Osteoblast (primary cell): ENCODE results near the gene CFAP221. TPM values are rescaled to one million over a fixed set of nuclear protein-coding genes. Genes with fewer than 3 reads are reported as not detected.

ENCODE experiments used
- DNase-seq: peaks from one replicate; pipeline ENCODE4 v3.0.0; 2011; ENCODE audit warnings: low spot score, mixed read lengths; ENCODE audit not compliant: insufficient read length; ENCODE audit errors: missing footprints
- H2AFZ ChIP-seq: 2 replicates; pipeline ENCODE4 v1.6.0; 2011; ENCODE audit warnings: mild to moderate bottlenecking, low read length
- H3K27ac ChIP-seq: 2 replicates; pipeline ENCODE4 v1.5.1; 2011; ENCODE audit warnings: mild to moderate bottlenecking, low read depth, low read length, moderate library complexity
- H3K27me3 ChIP-seq: 2 replicates; pipeline ENCODE4 v1.6.0; 2012; ENCODE audit warnings: mild to moderate bottlenecking, control low read depth, inconsistent platforms, low read length, moderate library complexity; ENCODE audit not compliant: insufficient read depth
- H3K36me3 ChIP-seq: 2 replicates; pipeline ENCODE4 v1.5.1; 2011; ENCODE audit warnings: mild to moderate bottlenecking, low read length, control low read depth, moderate library complexity; ENCODE audit not compliant: insufficient read depth
- H3K4me1 ChIP-seq: 2 replicates; pipeline ENCODE4 v1.5.1; 2011; ENCODE audit warnings: mild to moderate bottlenecking, low read length, control low read depth, moderate library complexity; ENCODE audit not compliant: insufficient read depth
- H3K4me2 ChIP-seq: 2 replicates; pipeline ENCODE4 v1.6.0; 2011; ENCODE audit warnings: mild to moderate bottlenecking, low read length; ENCODE audit not compliant: insufficient read depth
- H3K4me3 ChIP-seq: fragments of 200-600 bp; sonication (generic); 3 replicates; pipeline ENCODE4 v1.5.1; 2012; ENCODE audit warnings: mild to moderate bottlenecking, low read length, inconsistent platforms; ENCODE audit not compliant: insufficient read depth
- H3K79me2 ChIP-seq: 2 replicates; pipeline ENCODE4 v1.6.0; 2012; ENCODE audit warnings: mild to moderate bottlenecking, low read length, control low read depth, inconsistent platforms; ENCODE audit not compliant: insufficient read depth
- H3K9me3 ChIP-seq: 2 replicates; pipeline ENCODE4 v1.5.1; 2011; ENCODE audit warnings: low read depth, low read length, control low read depth
- H4K20me1 ChIP-seq: 2 replicates; pipeline ENCODE4 v1.6.0; 2012; ENCODE audit warnings: mild to moderate bottlenecking, low read length, control low read depth; ENCODE audit not compliant: insufficient read depth
- CTCF ChIP-seq: IDR thresholded peaks from 2 replicates; pipeline ENCODE4 v1.5.1; 2011; ENCODE audit warnings: mild to moderate bottlenecking, low read depth, low read length, moderate library complexity; ENCODE audit errors: extremely low read depth
- total RNA-seq: library from RNA; depleted of rRNA; stranded (reverse); fragments of >200 nt; gene quantifications from 2 replicates; pipeline ENCODE4 v1.2.3, GENCODE V29; 2012

CFAP221 gene
- total RNA-seq, 1 donor = 0.36 TPM

DNA sequence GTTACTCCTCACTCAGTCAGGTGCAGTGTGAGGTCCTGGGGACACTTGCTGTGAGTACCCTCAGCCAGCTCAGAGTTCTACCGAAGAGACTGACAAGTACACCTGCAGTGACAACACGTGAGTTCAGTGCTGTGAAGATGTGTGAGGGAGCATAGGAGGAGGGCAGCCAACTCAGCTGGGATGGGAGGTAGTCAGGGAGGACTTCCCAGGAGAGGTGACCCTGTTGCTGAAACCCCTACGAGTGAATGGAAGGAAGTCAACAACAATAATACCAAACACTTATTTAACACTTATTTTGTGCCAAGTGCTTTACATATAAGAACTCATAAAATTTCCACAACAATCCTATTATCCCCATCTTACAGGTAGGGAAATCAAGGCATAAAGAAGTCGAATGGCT is 145.0 kb downstream of the CFAP221 start:
- H4K20me1 ChIP-seq = peaks cover 5% of the 10 kb centered on the region
- H3K9me3 ChIP-seq = no peaks in the 10 kb centered on the region
- H3K27ac ChIP-seq = no peak overlapping the region
- no peak for TF ChIP-seq CTCF
- no peaks in the 10 kb centered on the region for H3K36me3 ChIP-seq
- no peak overlapping the region for H2AFZ ChIP-seq
- H3K4me1 ChIP-seq = peaks cover 3% of the 10 kb centered on the region
- DNase-seq = no peak
- no peak overlapping the region for H3K4me2 ChIP-seq
- no peaks in the 10 kb centered on the region for H3K79me2 ChIP-seq
- H3K4me3 ChIP-seq = no peak overlapping the region
- no peaks in the 10 kb centered on the region for H3K27me3 ChIP-seq

GRCh38 chr2:119691189-119691588 is 146.9 kb downstream of the CFAP221 start:
- TF ChIP-seq CTCF = no peak
- peaks cover 11% of the 10 kb centered on the region for H3K4me1 ChIP-seq
- H3K27me3 ChIP-seq = no peaks in the 10 kb centered on the region
- H2AFZ ChIP-seq = no peak overlapping the region
- H3K27ac ChIP-seq = no peak overlapping the region
- H3K4me3 ChIP-seq = no peak overlapping the region
- H3K79me2 ChIP-seq = no peaks in the 10 kb centered on the region
- no peaks in the 10 kb centered on the region for H4K20me1 ChIP-seq
- H3K9me3 ChIP-seq = no peaks in the 10 kb centered on the region
- H3K36me3 ChIP-seq = no peaks in the 10 kb centered on the region
- no peak for DNase-seq
- no peak overlapping the region for H3K4me2 ChIP-seq

DNA sequence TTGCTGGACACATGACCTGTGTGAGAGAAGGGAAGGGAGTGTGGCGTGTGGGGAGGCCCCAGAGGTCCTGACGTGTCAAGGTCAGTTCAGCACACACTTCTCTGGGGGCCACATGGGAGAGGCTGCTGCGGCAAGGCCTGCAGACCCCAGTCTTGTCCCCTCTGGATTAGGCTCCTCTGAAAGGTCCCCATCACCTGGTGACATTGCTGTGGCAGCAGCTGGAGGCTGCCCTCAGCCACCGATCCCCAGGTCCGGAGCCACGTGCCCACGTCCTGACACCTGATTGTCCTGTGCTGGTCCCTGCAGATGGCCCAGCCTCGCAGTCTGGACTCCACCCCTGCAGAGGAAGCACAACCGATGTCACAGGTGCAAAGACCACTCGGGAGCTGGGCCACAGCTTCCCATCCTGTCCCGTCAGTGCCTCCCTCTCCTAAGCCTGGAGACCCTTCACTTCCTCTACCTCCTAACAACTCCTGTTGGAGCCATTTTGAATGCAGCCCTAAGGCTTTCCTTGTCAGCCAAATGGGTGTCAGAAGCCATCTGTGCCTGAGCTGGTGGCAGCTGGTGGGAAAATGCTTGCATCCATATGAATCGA is 147.5 kb downstream of the CFAP221 start:
- H4K20me1 ChIP-seq = no peaks in the 10 kb centered on the region
- H3K4me1 ChIP-seq = peaks cover 11% of the 10 kb centered on the region
- H3K36me3 ChIP-seq = no peaks in the 10 kb centered on the region
- no peaks in the 10 kb centered on the region for H3K9me3 ChIP-seq
- no peaks in the 10 kb centered on the region for H3K27me3 ChIP-seq
- no peaks in the 10 kb centered on the region for H3K79me2 ChIP-seq
- no peak overlapping the region for H3K4me3 ChIP-seq
- H3K27ac ChIP-seq = no peak overlapping the region
- H2AFZ ChIP-seq = no peak overlapping the region
- no peak for DNase-seq
- no peak overlapping the region for H3K4me2 ChIP-seq
- no peak for TF ChIP-seq CTCF

DNA sequence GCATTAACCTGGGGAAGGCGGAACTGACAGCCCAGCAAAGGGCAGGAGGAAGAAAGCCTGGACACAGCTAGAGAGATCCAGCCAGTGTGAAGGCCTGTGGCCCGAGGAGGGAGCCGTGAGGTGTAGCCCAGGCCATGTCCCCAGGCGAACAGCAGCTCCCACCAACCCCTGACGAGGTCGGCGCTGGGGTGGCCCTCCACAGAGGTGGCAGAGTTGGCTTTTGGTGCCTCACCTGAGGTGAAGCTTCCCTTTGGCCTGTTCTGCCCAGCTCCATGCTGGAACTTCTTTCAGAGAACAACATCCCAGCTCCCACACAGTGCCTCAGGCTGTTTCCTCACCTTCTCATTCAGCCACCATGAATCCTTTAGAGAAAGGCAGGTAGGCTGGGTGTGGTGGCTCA is 148.1 kb downstream of the CFAP221 start:
- H3K36me3 ChIP-seq = no peaks in the 10 kb centered on the region
- no peaks in the 10 kb centered on the region for H3K27me3 ChIP-seq
- no peak overlapping the region for H3K4me2 ChIP-seq
- H2AFZ ChIP-seq = no peak overlapping the region
- H4K20me1 ChIP-seq = no peaks in the 10 kb centered on the region
- H3K4me3 ChIP-seq = no peak overlapping the region
- peaks cover 11% of the 10 kb centered on the region for H3K4me1 ChIP-seq
- no peaks in the 10 kb centered on the region for H3K79me2 ChIP-seq
- no peak for TF ChIP-seq CTCF
- no peaks in the 10 kb centered on the region for H3K9me3 ChIP-seq
- H3K27ac ChIP-seq = no peak overlapping the region
- no peak for DNase-seq
